HL-60 (cell line): ENCODE data around the gene GAS1.

Experiments
- DNase-seq, 2 experiments: peaks; one replicate each; pipeline ENCODE4 v3.0.0-alpha.2; 2010 to 2020; ENCODE audit warnings: low read depth in 1 of 2, low spot score in 1 of 2
- H3K27ac ChIP-seq: fragments of 250-450 bp; sonication (Bioruptor Pico); replicated peaks from 2 replicates; pipeline ENCODE4 v1.5.1; 2020; ENCODE audit warnings: mild to moderate bottlenecking, moderate library complexity
- H3K27me3 ChIP-seq: fragments of 250-450 bp; sonication (Bioruptor Pico); 2 replicates; pipeline ENCODE4 v1.5.1; 2021; ENCODE audit warnings: mild to moderate bottlenecking, moderate library complexity; ENCODE audit not compliant: insufficient read depth, poor library complexity, severe bottlenecking
- H3K4me3 ChIP-seq: replicated peaks from 2 replicates; pipeline ENCODE4 v1.5.1; 2011; ENCODE audit warnings: mild to moderate bottlenecking, control low read depth, low read length; ENCODE audit not compliant: insufficient read depth
- GABPA ChIP-seq: IDR thresholded peaks from 2 replicates; pipeline ENCODE4 v1.6.1; 2012; ENCODE audit warnings: low read depth
- POLR2AphosphoS5 ChIP-seq: IDR thresholded peaks from 2 replicates; pipeline ENCODE4 v1.6.1; 2012; ENCODE audit warnings: low read depth
- SPI1 ChIP-seq: IDR thresholded peaks from 2 replicates; pipeline ENCODE4 v1.6.1; 2012; ENCODE audit warnings: low read depth, mild to moderate bottlenecking, borderline replicate concordance
- TF ChIP-seq, protein P1 (sequence below): IDR thresholded peaks from one replicate; pipeline ENCODE4 v1.5.1; 2011; ENCODE audit warnings: low read length, control low read depth, inconsistent platforms; ENCODE audit not compliant: insufficient read depth
- TF ChIP-seq, protein P2 (sequence below): IDR thresholded peaks from 2 replicates; pipeline ENCODE4 v1.6.1; 2012; ENCODE audit warnings: low read depth; ENCODE audit not compliant: insufficient replicate concordance

GAS1 gene

GRCh38 chr9:86902586-86902985 lies 44.7 kb downstream of the GAS1 start:
- H3K27me3 ChIP-seq: peaks cover 9% of the 10 kb centered on the region
- H3K4me3 ChIP-seq: no peak overlapping the region
- H3K27ac ChIP-seq: no peak overlapping the region
- TF ChIP-seq, protein P1, sequence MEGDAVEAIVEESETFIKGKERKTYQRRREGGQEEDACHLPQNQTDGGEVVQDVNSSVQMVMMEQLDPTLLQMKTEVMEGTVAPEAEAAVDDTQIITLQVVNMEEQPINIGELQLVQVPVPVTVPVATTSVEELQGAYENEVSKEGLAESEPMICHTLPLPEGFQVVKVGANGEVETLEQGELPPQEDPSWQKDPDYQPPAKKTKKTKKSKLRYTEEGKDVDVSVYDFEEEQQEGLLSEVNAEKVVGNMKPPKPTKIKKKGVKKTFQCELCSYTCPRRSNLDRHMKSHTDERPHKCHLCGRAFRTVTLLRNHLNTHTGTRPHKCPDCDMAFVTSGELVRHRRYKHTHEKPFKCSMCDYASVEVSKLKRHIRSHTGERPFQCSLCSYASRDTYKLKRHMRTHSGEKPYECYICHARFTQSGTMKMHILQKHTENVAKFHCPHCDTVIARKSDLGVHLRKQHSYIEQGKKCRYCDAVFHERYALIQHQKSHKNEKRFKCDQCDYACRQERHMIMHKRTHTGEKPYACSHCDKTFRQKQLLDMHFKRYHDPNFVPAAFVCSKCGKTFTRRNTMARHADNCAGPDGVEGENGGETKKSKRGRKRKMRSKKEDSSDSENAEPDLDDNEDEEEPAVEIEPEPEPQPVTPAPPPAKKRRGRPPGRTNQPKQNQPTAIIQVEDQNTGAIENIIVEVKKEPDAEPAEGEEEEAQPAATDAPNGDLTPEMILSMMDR: no peak
- TF ChIP-seq POLR2AphosphoS5 (no peak), SPI1 (no peak), GABPA (no peak)
- TF ChIP-seq, protein P2, sequence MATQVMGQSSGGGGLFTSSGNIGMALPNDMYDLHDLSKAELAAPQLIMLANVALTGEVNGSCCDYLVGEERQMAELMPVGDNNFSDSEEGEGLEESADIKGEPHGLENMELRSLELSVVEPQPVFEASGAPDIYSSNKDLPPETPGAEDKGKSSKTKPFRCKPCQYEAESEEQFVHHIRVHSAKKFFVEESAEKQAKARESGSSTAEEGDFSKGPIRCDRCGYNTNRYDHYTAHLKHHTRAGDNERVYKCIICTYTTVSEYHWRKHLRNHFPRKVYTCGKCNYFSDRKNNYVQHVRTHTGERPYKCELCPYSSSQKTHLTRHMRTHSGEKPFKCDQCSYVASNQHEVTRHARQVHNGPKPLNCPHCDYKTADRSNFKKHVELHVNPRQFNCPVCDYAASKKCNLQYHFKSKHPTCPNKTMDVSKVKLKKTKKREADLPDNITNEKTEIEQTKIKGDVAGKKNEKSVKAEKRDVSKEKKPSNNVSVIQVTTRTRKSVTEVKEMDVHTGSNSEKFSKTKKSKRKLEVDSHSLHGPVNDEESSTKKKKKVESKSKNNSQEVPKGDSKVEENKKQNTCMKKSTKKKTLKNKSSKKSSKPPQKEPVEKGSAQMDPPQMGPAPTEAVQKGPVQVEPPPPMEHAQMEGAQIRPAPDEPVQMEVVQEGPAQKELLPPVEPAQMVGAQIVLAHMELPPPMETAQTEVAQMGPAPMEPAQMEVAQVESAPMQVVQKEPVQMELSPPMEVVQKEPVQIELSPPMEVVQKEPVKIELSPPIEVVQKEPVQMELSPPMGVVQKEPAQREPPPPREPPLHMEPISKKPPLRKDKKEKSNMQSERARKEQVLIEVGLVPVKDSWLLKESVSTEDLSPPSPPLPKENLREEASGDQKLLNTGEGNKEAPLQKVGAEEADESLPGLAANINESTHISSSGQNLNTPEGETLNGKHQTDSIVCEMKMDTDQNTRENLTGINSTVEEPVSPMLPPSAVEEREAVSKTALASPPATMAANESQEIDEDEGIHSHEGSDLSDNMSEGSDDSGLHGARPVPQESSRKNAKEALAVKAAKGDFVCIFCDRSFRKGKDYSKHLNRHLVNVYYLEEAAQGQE: no peak
- no peak for DNase-seq

GRCh38 chr9:86902176-86902575 lies 45.1 kb downstream of the GAS1 start:
- no peak for DNase-seq
- H3K4me3 ChIP-seq: no peak overlapping the region
- no peak overlapping the region for H3K27ac ChIP-seq
- TF ChIP-seq, protein P2: no peak
- no peak for TF ChIP-seq SPI1
- no peak for TF ChIP-seq GABPA
- TF ChIP-seq, protein P1: no peak
- no peak for TF ChIP-seq POLR2AphosphoS5
- peaks cover 9% of the 10 kb centered on the region for H3K27me3 ChIP-seq

DNA sequence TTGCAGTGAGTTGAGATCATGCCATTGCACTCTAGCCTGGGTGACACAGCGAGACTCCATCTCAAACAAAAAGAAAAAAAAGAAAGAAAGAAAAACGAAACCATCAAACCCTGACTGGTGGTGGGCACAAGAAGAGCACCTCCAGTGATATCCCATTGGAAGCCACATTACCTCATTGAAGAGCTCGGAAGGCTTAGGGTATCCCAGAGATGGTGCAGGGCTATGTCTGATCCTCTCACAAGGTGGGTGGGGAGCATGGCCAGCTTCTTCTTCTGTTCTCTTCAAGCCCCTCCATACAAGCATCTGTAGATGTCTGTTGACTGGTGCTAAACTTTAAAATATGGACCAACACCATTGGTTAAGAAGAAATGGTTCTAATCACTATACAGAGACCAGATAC lies 45.8 kb downstream of the GAS1 start:
- no peak for DNase-seq
- no peak overlapping the region for H3K4me3 ChIP-seq
- H3K27me3 ChIP-seq: peaks cover 9% of the 10 kb centered on the region
- TF ChIP-seq, protein P1: no peak
- H3K27ac ChIP-seq: no peak overlapping the region
